ENCODE measurements around the gene KIF26B.

KIF26B gene

GRCh38 chr1:245604979-245605378 lies 450.2 kb downstream of the KIF26B start:
- no peak for DNase-seq (ENCODE audit: extremely low read depth, low read depth)
- no peak for TF ChIP-seq CTCF (IDR thresholded peaks at IDR 0.05; ENCODE audit: low read depth, low read length, missing control alignments)
- no peak overlapping the region for H3K4me3 ChIP-seq (replicated peaks; ENCODE audit: low read depth, low read length)

- no peak for TF ChIP-seq CTCF (IDR thresholded peaks at IDR 0.05; ENCODE audit: low read depth, low read length, missing control alignments)
- DNase-seq (ENCODE audit: extremely low read depth, low read depth): peak; percentile 69
- H3K4me3 ChIP-seq (replicated peaks; ENCODE audit: low read depth, low read length): no peak overlapping the region
These were observed 450.8 kb downstream of the KIF26B start for GRCh38 chr1:245605480-245606156.

GRCh38 chr1:245606157-245606725 lies 451.5 kb downstream of the KIF26B start:
- DNase-seq (ENCODE audit: extremely low read depth, low read depth): no peak
- H3K4me3 ChIP-seq (replicated peaks; ENCODE audit: low read depth, low read length): no peak overlapping the region
- TF ChIP-seq CTCF (IDR thresholded peaks at IDR 0.05; ENCODE audit: low read depth, low read length, missing control alignments): no peak

DNA sequence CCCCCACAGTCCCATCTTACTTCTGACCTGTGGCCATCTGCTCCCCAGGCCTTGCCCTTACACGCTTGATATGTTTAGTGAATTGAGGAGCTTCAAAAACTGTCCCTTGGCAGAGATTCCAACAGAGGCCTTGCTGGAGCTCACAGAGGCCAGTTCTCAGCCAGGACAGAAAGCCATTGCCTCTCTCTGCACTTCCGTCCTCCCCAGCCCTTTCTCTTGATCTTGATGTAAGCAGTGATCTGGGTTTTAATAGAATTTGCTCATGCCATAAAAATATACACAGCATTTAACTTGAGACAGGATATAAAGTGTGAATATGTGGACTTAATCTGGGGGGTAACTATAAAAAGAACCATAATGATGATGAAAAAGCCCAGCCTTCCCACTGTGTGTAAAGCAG lies 453.5 kb downstream of the KIF26B start:
- DNase-seq (ENCODE audit: extremely low read depth, low read depth): no peak
- no peak overlapping the region for H3K4me3 ChIP-seq (replicated peaks; ENCODE audit: low read depth, low read length)
- no peak for TF ChIP-seq CTCF (IDR thresholded peaks at IDR 0.05; ENCODE audit: low read depth, low read length, missing control alignments)

- no peak for TF ChIP-seq CTCF (IDR thresholded peaks at IDR 0.05; ENCODE audit: low read depth, low read length, missing control alignments)
- DNase-seq (ENCODE audit: extremely low read depth, low read depth): no peak
- H3K4me3 ChIP-seq (replicated peaks; ENCODE audit: low read depth, low read length): no peak overlapping the region
These were observed 454.8 kb downstream of the KIF26B start for GRCh38 chr1:245609354-245610150.

GRCh38 chr1:245611251-245611650 lies 456.5 kb downstream of the KIF26B start:
- no peak for DNase-seq (ENCODE audit: extremely low read depth, low read depth)
- TF ChIP-seq CTCF (IDR thresholded peaks at IDR 0.05; ENCODE audit: low read depth, low read length, missing control alignments): no peak
- H3K4me3 ChIP-seq (replicated peaks; ENCODE audit: low read depth, low read length): no peak overlapping the region

Measured in HFF-Myc (cell line).